Spinal cord (tissue), 10 donors: ENCODE results near the gene BCL2. TPM values are rescaled to one million over a fixed set of nuclear protein-coding genes. Genes with fewer than 3 reads are reported as not detected.
A peak's percentile ranks its signal among the peaks of the same experiment; 100 is the strongest.

Source experiments
- DNase-seq, 6 donors: peaks; one replicate each; pipeline versions ENCODE4 v3.0.0 to v3.0.0-alpha.2; 2013 to 2015; ENCODE audit warnings: low spot score in 6 of 6, low read depth in 4 of 6
- H3K27ac ChIP-seq: one replicate; pipeline ENCODE4 v1.5.1; 2013; ENCODE audit warnings: low read depth, low read length, control low read depth
- H3K27me3 ChIP-seq: one replicate; pipeline ENCODE4 v1.6.1; 2013; ENCODE audit warnings: low read length; ENCODE audit not compliant: control insufficient read depth, insufficient read depth
- H3K36me3 ChIP-seq: one replicate; pipeline ENCODE4 v1.6.1; 2013; ENCODE audit warnings: low read length; ENCODE audit not compliant: control insufficient read depth, insufficient read depth
- H3K4me1 ChIP-seq: one replicate; pipeline ENCODE4 v1.6.1; 2013; ENCODE audit warnings: low read length; ENCODE audit not compliant: control insufficient read depth, insufficient read depth
- H3K4me3 ChIP-seq: one replicate; pipeline ENCODE4 v1.5.1; 2013; ENCODE audit warnings: low read depth, low read length, control low read depth
- H3K9me3 ChIP-seq: one replicate; pipeline ENCODE4 v1.6.1; 2013; ENCODE audit warnings: low read length; ENCODE audit not compliant: control insufficient read depth, insufficient read depth
- WGBS: methylation state at CpG from one replicate; pipeline ENCODE4 v1.1.5; 2013; ENCODE audit warnings: missing lambda C conversion rate; ENCODE audit not compliant: insufficient coverage; 5-methylcytosine and 5-hydroxymethylcytosine counted together
- polyA plus RNA-seq, 2 donors: library from polyadenylated mRNA; unstranded; fragments of 120-200 nt; gene quantifications; one replicate each; pipeline ENCODE4 v1.2.1, GENCODE V29; 2013; ENCODE audit not compliant: insufficient read length in 2 of 2
- total RNA-seq, 2 donors: library from RNA; depleted of rRNA in 1 of 2; stranded (reverse); fragments of 120-200 nt in 1 of 2; fragments of >200 nt in 1 of 2; gene quantifications; one replicate each; pipeline versions ENCODE4 v1.2.3 to v1.2.4, GENCODE V29; 2013 to 2014
- donor health status: healthy.

The BCL2 gene
- total and polyA plus RNA-seq, 4 donors: 14.4 to 34.4 (median 23.7) TPM

GRCh38 chr18:63291278-63291677, 28.3 kb downstream of the BCL2 start:
- 100% methylated on average over 1 of the region's 5 CpGs for WGBS
- no peak overlapping the region for H3K27ac ChIP-seq
- no peaks in the 10 kb centered on the region for H3K27me3 ChIP-seq
- DNase-seq: no peak
- H3K36me3 ChIP-seq: peaks cover 3% of the 10 kb centered on the region
- peaks cover 22% of the 10 kb centered on the region for H3K4me1 ChIP-seq
- H3K9me3 ChIP-seq: no peaks in the 10 kb centered on the region
- H3K4me3 ChIP-seq: no peak overlapping the region

GRCh38 chr18:63290821-63291200, 28.8 kb downstream of the BCL2 start:
- H3K36me3 ChIP-seq: peaks cover 3% of the 10 kb centered on the region
- DNase-seq: no peak
- no peaks in the 10 kb centered on the region for H3K9me3 ChIP-seq
- H3K27me3 ChIP-seq: no peaks in the 10 kb centered on the region
- H3K4me1 ChIP-seq: peaks cover 23% of the 10 kb centered on the region
- H3K27ac ChIP-seq: no peak overlapping the region
- WGBS: 92% methylated on average over 2 of the region's 7 CpGs
- H3K4me3 ChIP-seq: no peak overlapping the region

GRCh38 chr18:63290166-63290820, 29.3 kb downstream of the BCL2 start:
- 73% methylated on average over 4 of the region's 6 CpGs for WGBS
- peaks cover 28% of the 10 kb centered on the region for H3K4me1 ChIP-seq
- H3K27ac ChIP-seq: no peak overlapping the region

GRCh38 chr18:63288311-63288710, 31.3 kb downstream of the BCL2 start:
- H3K4me1 ChIP-seq: peaks cover 39% of the 10 kb centered on the region
- peaks cover 3% of the 10 kb centered on the region for H3K36me3 ChIP-seq
- H3K27ac ChIP-seq: no peak overlapping the region
- H3K4me3 ChIP-seq: no peak overlapping the region
- DNase-seq: no peak
- no peaks in the 10 kb centered on the region for H3K9me3 ChIP-seq
- WGBS: 86% methylated on average over 1 of the region's 2 CpGs
- H3K27me3 ChIP-seq: no peaks in the 10 kb centered on the region

More at GRCh38 chr18:63290166-63290820, 29.3 kb downstream of the BCL2 start:
- H3K4me3 ChIP-seq: no peak overlapping the region
- DNase-seq: no peak
- peaks cover 3% of the 10 kb centered on the region for H3K36me3 ChIP-seq
- H3K27me3 ChIP-seq: no peaks in the 10 kb centered on the region
- H3K9me3 ChIP-seq: no peaks in the 10 kb centered on the region

GRCh38 chr18:63287691-63288220, 31.8 kb downstream of the BCL2 start:
- WGBS: no CpG with 5 or more reads among the region's 1 CpG
- H3K4me3 ChIP-seq: no peak overlapping the region
- H3K9me3 ChIP-seq: no peaks in the 10 kb centered on the region
- H3K27ac ChIP-seq: no peak overlapping the region
- H3K4me1 ChIP-seq: peaks cover 34% of the 10 kb centered on the region
- H3K36me3 ChIP-seq: peaks cover under 1% of the 10 kb centered on the region
- H3K27me3 ChIP-seq: no peaks in the 10 kb centered on the region
- no peak for DNase-seq

- Histone ChIP-seq H3K4me3 (no peak overlapping the region), H3K4me1 (peaks cover 32% of the 10 kb centered on the region), H3K27me3 (no peaks in the 10 kb centered on the region), H3K36me3 (no peaks in the 10 kb centered on the region), H3K9me3 (no peaks in the 10 kb centered on the region), H3K27ac (no peak overlapping the region)
- no peak for DNase-seq
- 86% methylated on average over 4 of the region's 4 CpGs for WGBS
These were observed 32.6 kb downstream of the BCL2 start for GRCh38 chr18:63286926-63287325.

GRCh38 chr18:63284827-63285733, 34.5 kb downstream of the BCL2 start:
- peak in 2 of 6 donors; percentile 71 to 78 for DNase-seq
- 31% methylated on average over 7 of the region's 14 CpGs for WGBS

GRCh38 chr18:63284173-63284799, 35.3 kb downstream of the BCL2 start:
- H3K4me3 ChIP-seq: no peak overlapping the region
- H3K27me3 ChIP-seq: no peaks in the 10 kb centered on the region
- 78% methylated on average over 3 of the region's 5 CpGs for WGBS
- no peaks in the 10 kb centered on the region for H3K9me3 ChIP-seq
- peaks cover 32% of the 10 kb centered on the region for H3K4me1 ChIP-seq
- H3K27ac ChIP-seq: peak overlapping the region; percentile 74
- H3K36me3 ChIP-seq: no peaks in the 10 kb centered on the region
- no peak for DNase-seq

More at GRCh38 chr18:63284827-63285733, 34.5 kb downstream of the BCL2 start:
- H3K27ac ChIP-seq: peak overlapping the region; percentile 74
- H3K4me3 ChIP-seq: no peak overlapping the region
- H3K36me3 ChIP-seq: no peaks in the 10 kb centered on the region
- no peaks in the 10 kb centered on the region for H3K9me3 ChIP-seq
- no peaks in the 10 kb centered on the region for H3K27me3 ChIP-seq
- peaks cover 32% of the 10 kb centered on the region for H3K4me1 ChIP-seq

- no peaks in the 10 kb centered on the region for H3K9me3 ChIP-seq
- H3K27me3 ChIP-seq: no peaks in the 10 kb centered on the region
- no peaks in the 10 kb centered on the region for H3K36me3 ChIP-seq
- H3K27ac ChIP-seq: peak overlapping the region; percentile 42
- DNase-seq: peak in 1 of 6 donors; percentile 17
- H3K4me3 ChIP-seq: no peak overlapping the region
- WGBS: 73% methylated on average over 5 of the region's 16 CpGs
- peaks cover 32% of the 10 kb centered on the region for H3K4me1 ChIP-seq
These were observed 36.1 kb downstream of the BCL2 start for GRCh38 chr18:63283305-63284094.
